ENCODE measurements around the gene ALDH4A1. TPM values are rescaled to one million over a fixed set of nuclear protein-coding genes. Genes with fewer than 3 reads are reported as not detected.

ALDH4A1 gene, protein sequence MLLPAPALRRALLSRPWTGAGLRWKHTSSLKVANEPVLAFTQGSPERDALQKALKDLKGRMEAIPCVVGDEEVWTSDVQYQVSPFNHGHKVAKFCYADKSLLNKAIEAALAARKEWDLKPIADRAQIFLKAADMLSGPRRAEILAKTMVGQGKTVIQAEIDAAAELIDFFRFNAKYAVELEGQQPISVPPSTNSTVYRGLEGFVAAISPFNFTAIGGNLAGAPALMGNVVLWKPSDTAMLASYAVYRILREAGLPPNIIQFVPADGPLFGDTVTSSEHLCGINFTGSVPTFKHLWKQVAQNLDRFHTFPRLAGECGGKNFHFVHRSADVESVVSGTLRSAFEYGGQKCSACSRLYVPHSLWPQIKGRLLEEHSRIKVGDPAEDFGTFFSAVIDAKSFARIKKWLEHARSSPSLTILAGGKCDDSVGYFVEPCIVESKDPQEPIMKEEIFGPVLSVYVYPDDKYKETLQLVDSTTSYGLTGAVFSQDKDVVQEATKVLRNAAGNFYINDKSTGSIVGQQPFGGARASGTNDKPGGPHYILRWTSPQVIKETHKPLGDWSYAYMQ
- total RNA-seq = 10 to 100 TPM; 16.5 to 25.8 (median 22.1) TPM

DNA sequence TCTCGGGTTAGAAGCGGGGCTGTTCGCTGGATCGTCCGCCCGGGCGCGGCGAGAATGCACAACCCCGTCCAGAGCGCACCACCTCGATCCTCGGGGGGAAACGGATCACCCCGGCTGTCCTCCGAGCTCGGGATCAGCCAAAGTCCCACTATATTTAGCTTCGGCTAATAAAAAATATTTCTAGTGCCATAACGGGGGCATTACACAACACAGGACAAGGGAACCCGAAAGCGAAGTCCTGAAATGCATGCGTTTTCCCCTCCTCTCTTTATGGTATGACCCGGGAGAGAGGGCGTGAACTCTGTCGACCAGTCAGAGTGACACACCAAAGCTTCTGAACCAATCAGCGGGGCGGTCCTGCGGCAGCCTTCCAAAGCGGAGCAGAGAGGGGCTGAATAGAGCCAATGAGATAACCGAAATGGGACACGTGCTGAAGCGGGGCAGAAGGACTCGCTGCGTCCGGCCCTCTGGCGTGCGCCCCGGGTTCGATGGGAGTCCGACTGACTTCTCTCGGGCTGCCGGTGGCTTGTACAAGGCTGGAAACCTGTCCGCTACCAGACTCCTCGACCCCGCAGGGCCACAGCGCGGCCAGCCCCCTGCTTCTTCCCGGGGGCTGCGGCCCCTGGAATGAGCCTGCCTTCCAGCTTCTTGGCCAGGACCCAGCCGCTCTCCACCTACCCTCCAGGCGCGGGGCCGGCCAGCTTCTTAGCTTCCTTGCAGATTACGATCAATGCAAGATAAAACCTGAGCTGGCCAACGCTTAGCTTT, at the start of gene ALDH4A1:
ALDH4A1 (minus strand) TSS at position 33 of the 768 bp plus-strand sequence; CDS start at position 1, 32 bp downstream.
- H3K4me3 ChIP-seq (ENCODE audit: low read depth, poor library complexity, severe bottlenecking) = peak within 1 kb of the TSS; percentile 30
- TF ChIP-seq POLR2A (IDR thresholded peaks at IDR 0.05) = no peak
- TF ChIP-seq, protein P1, sequence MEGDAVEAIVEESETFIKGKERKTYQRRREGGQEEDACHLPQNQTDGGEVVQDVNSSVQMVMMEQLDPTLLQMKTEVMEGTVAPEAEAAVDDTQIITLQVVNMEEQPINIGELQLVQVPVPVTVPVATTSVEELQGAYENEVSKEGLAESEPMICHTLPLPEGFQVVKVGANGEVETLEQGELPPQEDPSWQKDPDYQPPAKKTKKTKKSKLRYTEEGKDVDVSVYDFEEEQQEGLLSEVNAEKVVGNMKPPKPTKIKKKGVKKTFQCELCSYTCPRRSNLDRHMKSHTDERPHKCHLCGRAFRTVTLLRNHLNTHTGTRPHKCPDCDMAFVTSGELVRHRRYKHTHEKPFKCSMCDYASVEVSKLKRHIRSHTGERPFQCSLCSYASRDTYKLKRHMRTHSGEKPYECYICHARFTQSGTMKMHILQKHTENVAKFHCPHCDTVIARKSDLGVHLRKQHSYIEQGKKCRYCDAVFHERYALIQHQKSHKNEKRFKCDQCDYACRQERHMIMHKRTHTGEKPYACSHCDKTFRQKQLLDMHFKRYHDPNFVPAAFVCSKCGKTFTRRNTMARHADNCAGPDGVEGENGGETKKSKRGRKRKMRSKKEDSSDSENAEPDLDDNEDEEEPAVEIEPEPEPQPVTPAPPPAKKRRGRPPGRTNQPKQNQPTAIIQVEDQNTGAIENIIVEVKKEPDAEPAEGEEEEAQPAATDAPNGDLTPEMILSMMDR (IDR thresholded peaks at IDR 0.05) = no peak
- peak; percentile 98 to 100 for DNase-seq (ENCODE audit: low spot score in 2 of 2)
- 0 to 1% methylated on average over 44 to 46 of the region's 55 CpGs for WGBS, 2 donors
- intact Hi-C loops (cut with DNase I; ENCODE audit: low total_unique reads) = no loop called here

DNA sequence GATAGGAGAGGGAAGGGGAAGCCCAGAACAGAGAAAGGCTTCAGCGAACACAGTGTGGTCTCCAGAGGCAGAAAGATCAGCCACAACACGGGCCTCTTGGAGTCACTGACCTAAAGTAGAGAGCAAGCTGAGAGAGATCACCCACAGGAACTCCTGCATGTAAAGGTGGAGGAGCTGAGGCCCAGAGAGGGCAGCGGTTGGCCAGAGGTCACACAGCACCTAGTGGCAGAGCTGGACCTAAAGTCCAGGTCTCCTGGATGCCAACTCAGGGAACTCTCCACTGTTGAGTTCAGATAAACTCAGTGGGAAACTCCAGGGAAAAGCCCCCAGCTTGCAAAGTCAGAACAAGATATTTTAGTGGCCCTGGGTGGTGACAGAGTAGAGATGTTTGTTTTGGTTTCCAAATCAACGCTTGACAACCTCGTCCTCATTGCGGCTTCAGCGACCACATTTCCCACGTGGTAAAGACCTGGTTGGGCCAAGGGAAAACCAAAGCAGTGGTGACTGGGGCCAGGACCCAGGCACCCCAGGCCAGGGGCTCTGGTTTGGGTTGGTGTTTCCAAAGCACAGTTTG, 49.5 kb upstream of the ALDH4A1 start:
- 20 to 37% methylated on average over 8 of the region's 8 CpGs for WGBS, 2 donors
- DNase-seq (ENCODE audit: low spot score in 2 of 2) = no peak
- TF ChIP-seq, protein P1 (IDR thresholded peaks at IDR 0.05) = no peak
- no peak for TF ChIP-seq POLR2A (IDR thresholded peaks at IDR 0.05)
- intact Hi-C loops (cut with DNase I; ENCODE audit: low total_unique reads) = no loop called here
- H3K4me3 ChIP-seq (ENCODE audit: low read depth, poor library complexity, severe bottlenecking) = no peak overlapping the region

DNA sequence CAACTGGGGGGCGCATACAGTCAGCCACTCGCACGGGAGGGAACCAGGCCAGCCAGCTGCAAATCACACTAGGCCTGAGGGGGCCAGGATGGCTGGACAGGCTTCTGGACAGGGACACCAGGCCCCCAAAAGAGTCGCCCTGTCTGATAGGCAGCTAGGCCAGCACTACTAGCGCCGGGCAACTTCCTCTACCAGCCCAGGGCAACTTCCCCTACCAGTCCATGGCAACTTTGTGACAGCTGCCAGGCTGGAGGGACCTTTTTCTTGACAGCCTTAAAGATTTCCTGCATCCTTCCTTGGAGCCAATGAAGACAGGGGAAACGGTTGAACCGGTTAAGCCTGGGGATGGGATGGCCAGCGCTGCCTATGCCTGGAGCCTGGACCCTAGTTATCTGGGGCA, 49.1 kb upstream of the ALDH4A1 start:
- no peak for DNase-seq (ENCODE audit: low spot score in 2 of 2)
- 43 to 49% methylated on average over 9 of the region's 9 CpGs for WGBS, 2 donors
- no peak overlapping the region for H3K4me3 ChIP-seq (ENCODE audit: low read depth, poor library complexity, severe bottlenecking)
- intact Hi-C loops (cut with DNase I; ENCODE audit: low total_unique reads) = no loop called here
- TF ChIP-seq POLR2A (IDR thresholded peaks at IDR 0.05) = no peak
- TF ChIP-seq, protein P1 (IDR thresholded peaks at IDR 0.05) = no peak

DNA sequence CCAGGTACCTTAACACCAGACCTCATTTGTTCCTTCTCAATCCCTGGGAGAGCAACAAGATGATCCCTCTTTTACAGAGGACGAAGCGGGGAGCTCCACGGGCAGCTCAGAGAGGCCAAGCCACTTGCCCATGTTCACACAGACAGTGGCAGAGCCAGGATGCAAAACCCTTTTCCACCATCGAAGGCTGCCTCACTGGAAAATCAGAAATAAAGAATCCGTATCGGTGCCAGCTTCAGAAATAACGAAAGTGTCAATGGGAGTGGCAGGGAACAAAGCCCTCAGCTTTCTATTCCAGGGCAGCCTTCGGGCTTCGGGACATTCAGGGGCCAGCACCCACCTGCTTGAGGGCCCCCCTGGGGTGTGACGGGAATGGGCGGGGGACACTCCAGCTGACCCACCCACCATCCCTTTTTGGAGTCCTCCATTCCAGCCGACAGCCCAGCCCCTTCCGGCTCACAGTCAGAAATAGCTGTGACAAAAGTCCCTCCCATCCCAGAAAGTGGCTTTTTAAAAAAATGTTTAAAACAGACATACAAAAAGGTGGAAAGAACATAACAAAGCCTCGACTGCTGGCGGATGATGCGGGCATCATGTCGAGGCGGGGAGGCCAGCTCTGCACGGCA, 48.2 kb upstream of the ALDH4A1 start:
- intact Hi-C loops (cut with DNase I; ENCODE audit: low total_unique reads) = no loop called here
- 9 to 15% methylated on average over 19 of the region's 19 CpGs for WGBS, 2 donors
- peak overlapping the region; percentile 1 for H3K4me3 ChIP-seq (ENCODE audit: low read depth, poor library complexity, severe bottlenecking)
- TF ChIP-seq, protein P1 (IDR thresholded peaks at IDR 0.05) = no peak
- no peak for TF ChIP-seq POLR2A (IDR thresholded peaks at IDR 0.05)
- DNase-seq (ENCODE audit: low spot score in 2 of 2) = peak in 1 of 2 donors; percentile 94

DNA sequence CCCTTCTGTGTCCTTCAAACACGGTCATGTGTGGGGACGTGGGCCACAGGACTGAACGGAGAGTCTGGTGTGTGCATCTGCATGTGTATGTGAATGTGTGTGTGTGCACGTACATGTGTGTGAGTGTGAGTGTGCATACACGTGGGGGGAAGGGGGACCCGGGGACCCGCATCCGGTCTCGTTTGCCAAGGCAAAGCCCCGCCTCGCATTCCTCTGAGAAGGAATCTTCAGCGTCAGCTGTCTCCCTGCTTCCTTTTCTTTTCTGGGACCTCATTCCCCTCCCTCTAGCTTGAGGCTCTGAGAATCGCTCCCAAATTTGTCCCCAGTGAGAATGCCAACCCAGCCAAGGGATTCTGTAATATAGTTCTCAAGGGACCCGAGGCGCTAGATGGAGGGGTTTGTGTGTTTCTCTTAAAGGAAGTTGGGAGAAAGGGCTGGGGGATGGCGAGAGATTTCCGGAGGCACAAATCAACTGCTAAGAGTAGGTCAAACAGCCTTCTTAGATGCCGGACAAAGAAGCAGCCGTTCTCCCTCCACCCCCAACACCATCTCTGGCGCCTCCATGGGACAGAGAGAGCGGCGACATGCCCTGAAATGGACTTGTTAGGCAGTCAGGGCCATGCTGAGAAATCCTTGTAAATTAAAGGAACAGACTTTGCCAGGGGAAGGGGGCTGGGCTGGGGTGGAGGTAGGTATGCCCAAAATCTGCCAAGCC, 47.5 kb upstream of the ALDH4A1 start:
- intact Hi-C loops (cut with DNase I; ENCODE audit: low total_unique reads) = loop anchor here (5.0 kb wide), 1 partner anchor 132 kb away; no protein-coding TSS in a partner anchor
- no peak for TF ChIP-seq POLR2A (IDR thresholded peaks at IDR 0.05)
- TF ChIP-seq, protein P1 (IDR thresholded peaks at IDR 0.05) = no peak
- DNase-seq (ENCODE audit: low spot score in 2 of 2) = peak in 1 of 2 donors; percentile 92
- WGBS, 2 donors = 2 to 5% methylated on average over 22 of the region's 22 CpGs
- peak overlapping the region; percentile 1 for H3K4me3 ChIP-seq (ENCODE audit: low read depth, poor library complexity, severe bottlenecking)

All from lower leg skin (tissue), 4 donors.